Activated gamma-delta T cell (primary cell): ENCODE measurements around the gene WDR38.

ENCODE experiments used
- DNase-seq: peaks from one replicate; lab custom pipeline; 2025; lab: John Stamatoyannopoulos, UW

WDR38 gene

GRCh38 chr9:124882231-124882630 is 29.0 kb downstream of the WDR38 start:
- DNase-seq, result no peak

GRCh38 chr9:124884376-124884775 is 31.1 kb downstream of the WDR38 start:
- no peak for DNase-seq

GRCh38 chr9:124885551-124885950 is 32.3 kb downstream of the WDR38 start:
- no peak for DNase-seq

DNA sequence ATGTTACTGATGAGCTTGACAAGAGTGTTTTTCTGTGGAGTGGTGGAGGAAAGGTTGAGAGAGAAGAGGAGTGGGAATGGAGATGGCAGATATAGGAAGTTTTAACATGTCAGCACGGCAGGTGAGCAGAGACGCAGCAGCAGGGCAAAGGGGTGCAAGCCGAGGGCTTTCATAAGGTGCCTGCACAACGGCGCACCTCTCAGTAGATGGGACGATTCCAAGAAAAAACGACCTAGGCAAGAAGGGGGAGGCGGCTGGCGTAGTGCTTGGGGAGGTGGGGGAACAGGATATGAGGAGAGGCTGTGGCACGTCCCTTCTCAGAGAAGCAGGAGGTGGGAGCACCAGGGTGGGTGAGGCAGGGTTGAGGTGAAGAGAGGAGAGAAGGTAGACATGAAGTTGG is 33.2 kb downstream of the WDR38 start:
- no peak for DNase-seq

DNA sequence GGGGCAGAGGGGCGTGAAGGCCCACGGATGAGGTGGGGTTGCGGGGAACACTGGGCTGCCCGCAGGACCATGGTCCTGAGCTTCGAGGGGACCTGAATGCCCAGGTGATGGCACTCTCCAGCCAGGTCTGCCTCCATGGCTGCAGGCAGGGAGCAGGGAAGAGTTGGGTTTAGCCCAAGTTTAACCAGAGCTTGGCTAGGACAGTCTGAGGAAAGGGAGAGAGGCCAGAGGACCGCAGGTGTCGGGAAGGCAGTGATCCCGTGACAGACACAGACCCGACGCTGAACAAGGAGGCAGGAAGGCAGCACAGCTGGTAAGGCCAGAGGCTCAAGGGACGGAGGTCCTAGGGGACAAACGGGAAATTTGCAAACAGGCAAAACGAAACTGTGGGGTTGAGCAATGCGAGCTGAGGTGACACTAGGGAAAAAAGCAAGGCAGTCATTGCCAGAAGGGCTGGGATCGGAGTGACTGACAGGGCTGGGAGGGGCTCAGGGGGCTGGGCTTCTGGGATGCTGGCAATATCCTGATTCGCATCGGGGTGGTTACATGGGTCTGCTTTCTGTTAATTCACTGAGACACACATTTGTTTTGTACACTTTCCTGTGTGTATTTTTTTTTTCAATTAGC is 33.7 kb downstream of the WDR38 start:
- DNase-seq, result no peak

DNA sequence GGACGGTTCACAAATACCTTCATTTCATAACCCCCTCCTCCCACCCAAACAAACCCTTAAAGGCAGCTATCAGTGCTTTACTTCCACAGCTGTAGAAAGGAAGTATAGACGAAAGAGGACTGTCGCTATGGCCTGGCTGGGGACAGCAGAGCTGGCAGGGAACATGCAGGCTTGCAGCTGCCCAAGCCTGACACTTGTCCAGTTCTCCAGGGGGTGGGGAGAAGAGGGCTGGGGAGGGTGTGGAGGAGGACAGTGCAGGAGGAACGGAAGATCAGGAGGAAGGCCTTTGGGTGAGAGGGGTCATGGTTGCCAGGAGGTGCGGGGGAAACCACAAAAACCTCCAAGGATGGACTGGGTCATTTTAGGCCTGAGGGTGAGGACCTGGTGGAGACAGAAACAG is 34.6 kb downstream of the WDR38 start:
- no peak for DNase-seq

DNA sequence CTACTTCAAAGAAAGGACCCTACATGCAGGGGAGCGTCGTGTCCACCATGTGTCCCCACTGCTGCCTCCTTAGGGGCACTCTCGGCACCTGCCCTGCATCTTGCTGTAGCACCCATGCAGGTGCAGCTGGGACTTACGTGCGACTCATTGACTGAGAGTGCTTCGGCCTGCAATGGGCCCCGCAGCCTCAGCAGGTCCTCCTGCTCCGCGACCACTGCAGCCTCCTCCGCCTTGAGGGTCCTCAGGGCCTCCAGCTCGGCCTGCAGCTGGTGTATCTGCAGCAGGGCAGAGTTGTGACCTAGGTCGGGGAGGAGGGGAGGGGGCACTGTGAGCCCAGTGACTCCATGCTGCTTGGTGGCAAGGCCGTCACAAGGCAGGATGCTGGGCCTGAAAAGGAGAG is 35.7 kb downstream of the WDR38 start:
- no peak for DNase-seq

- DNase-seq, result no peak
Observed at GRCh38 chr9:124890179-124890578, 36.9 kb downstream of the WDR38 start.

GRCh38 chr9:124894035-124894740 is 40.9 kb downstream of the WDR38 start:
- DNase-seq, result no peak

DNA sequence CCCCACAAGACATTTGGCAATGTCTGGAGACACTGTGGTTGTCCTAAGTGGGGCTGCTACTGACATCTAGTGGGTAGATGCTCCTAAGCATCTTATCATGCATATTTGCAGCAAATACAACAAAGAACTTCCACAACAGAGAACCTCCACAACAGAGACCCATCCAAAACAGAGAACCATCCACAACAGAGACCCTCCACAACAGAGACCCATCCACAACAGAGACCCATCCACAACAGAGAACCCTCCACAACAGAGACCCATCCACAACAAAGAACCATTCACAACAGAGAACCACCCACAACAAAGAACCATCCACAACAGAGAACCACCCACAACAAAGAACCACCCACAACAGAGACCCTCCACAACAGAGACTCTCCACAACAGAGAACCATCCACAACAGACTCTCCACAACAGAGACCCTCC is 41.5 kb downstream of the WDR38 start:
- no peak for DNase-seq

GRCh38 chr9:124897570-124898460 is 44.6 kb downstream of the WDR38 start:
- DNase-seq, result no peak

DNA sequence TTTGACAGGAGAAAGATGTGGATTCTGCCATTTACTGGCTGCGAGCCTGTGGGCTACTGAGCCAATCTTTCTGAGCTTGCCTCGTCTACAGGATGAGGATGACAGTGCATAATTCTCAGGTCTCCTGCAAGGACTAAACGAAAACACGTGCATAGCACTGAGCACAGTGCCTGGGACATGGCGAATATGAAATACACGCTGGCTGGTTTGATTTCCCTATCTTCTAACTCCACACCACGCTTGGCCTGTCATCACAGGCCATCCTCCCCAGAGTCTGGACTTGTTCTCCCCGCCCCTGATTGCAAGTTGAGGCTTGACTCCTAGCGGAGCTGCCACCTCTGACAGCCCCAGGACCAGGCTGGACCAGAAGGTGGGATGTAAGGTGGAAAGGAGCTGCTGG is 46.6 kb downstream of the WDR38 start:
- no peak for DNase-seq

DNA sequence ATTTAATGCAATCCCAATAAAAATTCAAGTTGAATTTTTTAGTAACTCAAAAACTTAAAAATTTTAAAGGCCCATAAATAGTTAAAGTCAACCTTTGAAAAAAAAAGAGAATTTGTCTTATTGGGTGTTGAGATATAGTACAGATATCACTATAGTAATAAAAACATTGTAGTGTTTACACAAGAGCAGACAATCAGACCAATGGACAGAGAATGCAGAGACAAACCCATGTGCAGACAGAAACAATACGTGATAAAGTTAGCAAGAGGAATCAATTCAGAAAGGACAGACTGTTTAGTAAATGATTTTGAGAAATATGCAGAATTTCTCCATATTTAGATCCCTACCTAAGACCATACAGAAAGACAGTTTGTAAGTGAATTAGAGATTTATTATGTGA is 53.7 kb downstream of the WDR38 start:
- no peak for DNase-seq
